Posterior vena cava (tissue), 2 donors: ENCODE data around the gene MLKL. TPM values are rescaled to one million over a fixed set of nuclear protein-coding genes. Genes with fewer than 3 reads are reported as not detected.
"Not testable (repeated sequence)": the region's sequence is repeated elsewhere in the genome, so short reads cannot be mapped to it uniquely, and the experiment has no call there.

Source experiments
- DNase-seq: peaks from one replicate; pipeline ENCODE4 v3.0.0-alpha.2; 2020; ENCODE audit warnings: low spot score
- intact Hi-C, 2 donors: fragments of 100-400 bp; cut with DNase I; formaldehyde crosslinking; loops; one replicate each; pipeline versions ENCODE4 v1.14.1 to v1.14.2; 2022 to 2023
- total RNA-seq, 2 donors: library from RNA; stranded (reverse); fragmentation: NEBNext Ultra II Directional; extraction: Animal tissue kit (Norgen Biotek cat#: 25700); gene quantifications; one replicate each; pipeline ENCODE4 v1.2.1, GENCODE V29; 2021
- donor health status: DM: yes; HTN: yes; CAD: no.
- donor health status: DM: yes; HTN: yes; CAD: no.

Gene MLKL
- total RNA-seq, 2 donors from 2014 or later = 13.7 to 14.4 TPM

DNA sequence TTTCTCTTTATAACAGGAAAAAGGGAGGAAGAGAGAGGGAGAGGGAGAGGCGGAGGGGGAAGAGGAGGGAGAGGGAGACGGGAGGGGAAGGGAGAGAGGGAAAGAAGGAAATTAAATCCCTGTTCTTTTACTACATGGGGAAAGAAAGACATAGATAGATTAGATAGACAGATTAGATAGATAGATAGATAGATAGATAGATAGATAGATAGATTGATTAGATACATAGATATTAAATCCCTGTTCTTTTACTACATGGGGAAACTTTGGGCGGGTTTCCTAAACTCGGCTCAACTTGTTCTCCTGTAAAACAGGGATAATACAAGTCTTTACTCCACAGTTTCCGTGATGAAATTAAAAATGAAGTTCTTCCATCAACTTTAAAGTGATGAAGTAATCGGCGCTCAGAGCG, 34.6 kb downstream of the MLKL start:
- DNase-seq = no peak
- intact Hi-C loops = no loop called here

DNA sequence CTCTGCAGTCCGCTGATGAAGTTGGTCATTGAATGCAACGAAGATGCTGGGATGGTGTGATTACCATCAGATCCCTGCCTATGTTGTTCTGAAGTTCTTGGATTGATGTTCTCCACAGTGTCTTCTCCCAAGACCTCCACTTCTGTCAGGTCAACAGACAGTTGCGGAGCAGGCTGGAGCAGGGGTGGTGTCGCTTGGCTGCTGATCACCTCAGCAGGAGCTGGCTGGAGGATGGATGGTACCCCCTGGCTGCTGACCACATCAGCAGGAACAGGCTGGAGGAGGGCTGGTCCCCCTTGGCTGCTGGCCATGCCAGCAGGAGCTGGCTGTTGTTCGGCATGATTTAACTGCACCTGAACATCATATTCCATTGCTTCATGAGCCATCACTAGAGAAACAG, 39.6 kb downstream of the MLKL start:
- intact Hi-C loops = no loop called here
- no peak for DNase-seq

DNA sequence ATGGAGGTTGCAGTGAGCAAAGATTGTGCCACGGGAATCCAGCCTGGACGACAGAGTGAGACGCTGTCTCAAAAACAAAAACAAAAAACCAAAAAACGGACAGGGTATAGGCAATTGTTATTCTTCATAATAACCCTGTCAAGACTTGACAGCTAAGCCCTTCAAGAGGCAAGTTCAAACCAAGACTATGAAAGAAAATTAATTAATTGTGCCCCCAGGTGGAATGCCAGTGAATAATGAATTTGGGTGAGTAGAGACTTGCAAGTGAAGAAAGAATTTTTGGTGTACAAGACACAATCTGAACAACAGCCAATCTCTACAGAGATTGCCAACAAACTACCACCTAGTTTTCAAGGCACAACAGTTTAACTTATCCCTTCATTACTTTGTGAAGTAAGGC, 40.3 kb downstream of the MLKL start:
- intact Hi-C loops = no loop called here
- no peak for DNase-seq

DNA sequence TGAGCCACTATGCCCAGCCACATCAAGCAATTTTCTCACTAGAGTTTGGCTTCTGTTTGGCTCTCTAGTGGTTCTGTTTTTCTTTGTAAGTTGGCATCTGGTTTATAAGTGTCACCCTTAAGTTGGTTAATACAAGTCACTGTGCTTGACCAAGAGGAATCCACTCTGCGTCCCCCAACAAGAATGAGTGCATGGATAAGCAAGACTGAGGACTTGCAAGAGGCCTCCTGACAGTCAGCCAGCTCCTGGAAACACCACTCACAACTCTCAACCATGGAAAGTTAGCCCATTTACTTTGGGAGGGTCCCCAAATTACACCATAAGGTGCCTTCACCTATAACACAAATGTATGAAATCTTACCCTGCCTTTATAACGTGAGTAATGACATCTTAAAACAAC, 41.6 kb downstream of the MLKL start:
- DNase-seq = no peak
- intact Hi-C loops = no loop called here

DNA sequence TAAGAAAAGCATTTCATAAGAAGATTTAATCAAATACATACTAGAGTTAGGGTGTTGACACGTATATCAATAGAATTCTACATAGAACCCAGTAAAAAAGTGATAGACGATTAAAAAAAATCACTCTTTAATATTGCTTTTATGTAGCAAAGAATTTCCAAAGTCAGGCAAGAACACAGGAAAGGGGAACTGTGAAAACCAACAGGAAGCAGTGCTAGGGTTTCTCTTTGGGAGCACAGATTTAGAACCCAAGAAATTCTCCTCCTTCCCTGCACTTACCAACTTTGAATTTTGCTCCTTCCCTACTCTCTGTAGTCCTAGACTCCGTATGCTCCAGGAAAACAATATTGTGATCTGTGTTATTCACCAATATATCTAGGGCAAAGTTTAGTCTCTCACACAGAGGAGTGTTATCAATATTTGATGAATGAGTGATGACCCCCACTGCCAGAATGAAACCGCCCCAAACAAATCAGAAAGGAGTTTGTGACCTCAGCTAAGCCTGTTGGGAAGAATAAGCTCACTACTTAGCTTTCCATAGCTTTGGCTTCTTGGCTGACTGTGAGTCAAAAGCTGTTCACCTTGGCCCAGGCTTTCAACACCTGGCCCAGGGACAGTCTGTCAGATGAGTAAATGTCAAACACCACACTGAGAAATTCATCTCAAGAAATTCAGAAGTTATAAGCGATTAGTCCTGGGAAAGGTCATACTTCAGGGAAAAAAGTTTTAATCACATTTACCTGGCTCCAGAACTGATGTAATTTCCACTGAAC, 42.6 kb downstream of the MLKL start:
- DNase-seq = no peak
- intact Hi-C loops = no loop called here

DNA sequence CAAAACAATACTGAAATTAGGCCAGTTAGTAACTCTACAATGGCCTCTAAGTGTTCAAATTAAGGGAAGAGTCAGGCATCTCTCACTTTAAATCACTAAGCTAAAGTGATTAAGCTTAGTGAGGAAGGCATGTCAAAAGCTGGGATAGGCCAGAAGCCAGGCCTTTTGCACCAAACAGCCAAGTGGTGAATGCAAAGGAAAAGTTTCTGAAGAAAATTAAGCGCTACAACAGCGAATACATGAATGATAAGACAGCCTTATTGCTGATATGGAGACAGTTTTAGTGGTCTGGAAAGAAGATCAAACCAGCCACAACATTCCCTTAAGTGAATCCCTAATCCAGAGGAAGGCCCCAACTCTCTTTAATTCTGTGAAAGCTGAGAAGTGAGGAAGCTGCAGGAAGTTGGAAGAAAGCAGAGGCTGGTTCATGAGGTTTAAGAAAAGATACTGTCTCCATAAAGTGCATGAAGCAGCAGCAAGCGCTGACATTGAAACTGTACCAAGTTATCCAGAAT, 46.1 kb downstream of the MLKL start:
- no peak for DNase-seq
- intact Hi-C loops = no loop called here

DNA sequence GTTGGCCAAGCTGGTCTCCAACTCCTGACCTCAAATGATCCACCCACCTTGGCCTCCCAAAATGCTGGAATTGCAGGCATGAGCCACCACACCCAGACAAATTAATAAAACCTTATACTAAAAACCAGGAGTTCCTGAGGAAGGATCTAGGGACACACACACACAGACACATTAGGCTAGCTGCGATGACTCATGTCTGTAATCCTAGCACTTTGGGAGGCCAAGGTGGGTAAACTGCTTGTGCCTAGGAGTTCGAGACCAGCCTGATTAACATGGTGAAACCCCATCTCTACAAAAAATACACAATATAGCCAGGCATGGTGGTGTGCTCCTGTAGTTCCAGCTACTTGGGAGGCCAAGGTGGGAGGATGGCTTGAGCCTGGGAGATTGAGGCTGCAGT, 47.8 kb downstream of the MLKL start:
- DNase-seq, intact Hi-C loops: not testable (repeated sequence)

DNA sequence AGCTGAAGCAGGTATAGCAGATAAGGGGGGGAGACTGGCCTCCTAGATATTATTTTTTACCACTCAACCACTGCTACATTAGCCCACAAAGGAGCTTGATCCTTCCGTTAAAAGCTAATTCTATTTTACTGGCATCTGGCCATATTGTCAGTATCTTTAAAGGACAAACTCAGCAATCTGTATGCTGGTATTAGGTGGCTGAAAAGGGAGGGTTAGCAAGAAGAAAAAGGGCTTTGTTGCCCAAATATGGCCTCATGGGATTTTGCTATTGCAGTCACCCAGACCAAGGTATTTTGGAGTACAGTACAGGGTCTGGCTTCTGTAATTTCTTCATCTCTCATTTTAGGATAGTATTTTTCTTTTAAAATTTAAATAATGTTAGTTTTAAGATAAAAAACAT, 48.4 kb downstream of the MLKL start:
- no peak for DNase-seq
- intact Hi-C loops = no loop called here

DNA sequence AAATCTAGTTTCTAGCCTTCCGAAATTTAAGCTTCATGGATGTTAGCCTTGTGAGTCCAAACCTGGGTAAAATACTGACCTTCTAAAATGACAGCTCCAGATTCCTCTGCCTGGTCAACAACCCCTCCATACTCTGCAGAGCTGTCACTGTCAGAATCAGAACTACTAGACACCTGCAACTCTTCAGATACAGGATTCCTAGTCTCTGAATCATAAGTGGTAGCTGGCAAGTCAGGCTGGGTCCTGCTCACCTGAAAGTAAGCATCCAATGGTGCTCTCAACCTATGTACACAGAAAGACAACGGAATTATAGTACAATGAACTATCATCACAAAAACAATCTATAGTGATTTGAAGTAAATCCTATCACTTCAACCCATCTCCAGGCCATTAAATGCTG, 48.8 kb downstream of the MLKL start:
- no peak for DNase-seq

DNA sequence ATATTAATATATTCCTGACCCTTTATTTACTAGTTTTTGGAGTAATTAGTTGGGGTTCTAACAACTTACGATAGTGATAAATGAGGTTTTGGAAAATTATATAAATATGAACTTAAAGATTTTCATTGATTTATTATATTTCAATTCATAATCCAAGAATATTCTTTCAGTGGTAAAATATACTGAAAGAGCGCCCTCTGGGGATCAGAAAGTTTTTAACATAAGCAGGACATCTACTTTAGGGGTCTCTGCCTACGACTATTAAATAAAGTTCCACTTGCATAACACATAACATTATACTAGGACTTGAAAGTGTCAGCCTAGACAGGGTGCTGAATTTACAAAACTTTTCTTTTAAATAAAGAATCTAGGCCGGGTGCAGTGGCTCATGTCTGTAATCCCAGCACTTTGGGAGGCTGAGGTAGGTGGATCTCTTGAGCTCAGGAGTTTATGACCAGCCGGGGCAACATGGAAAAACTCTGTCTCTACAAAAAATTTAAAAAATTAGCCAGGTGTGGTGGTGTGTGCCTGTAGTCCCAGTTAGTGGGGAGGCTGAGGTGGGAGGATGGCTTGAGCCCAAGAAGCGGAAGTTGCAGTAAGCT, 49.6 kb downstream of the MLKL start:
- intact Hi-C loops = no loop called here
- DNase-seq = no peak

More for the DNA sequence above, 48.8 kb downstream of the MLKL start:
- intact Hi-C loops = no loop called here

DNA sequence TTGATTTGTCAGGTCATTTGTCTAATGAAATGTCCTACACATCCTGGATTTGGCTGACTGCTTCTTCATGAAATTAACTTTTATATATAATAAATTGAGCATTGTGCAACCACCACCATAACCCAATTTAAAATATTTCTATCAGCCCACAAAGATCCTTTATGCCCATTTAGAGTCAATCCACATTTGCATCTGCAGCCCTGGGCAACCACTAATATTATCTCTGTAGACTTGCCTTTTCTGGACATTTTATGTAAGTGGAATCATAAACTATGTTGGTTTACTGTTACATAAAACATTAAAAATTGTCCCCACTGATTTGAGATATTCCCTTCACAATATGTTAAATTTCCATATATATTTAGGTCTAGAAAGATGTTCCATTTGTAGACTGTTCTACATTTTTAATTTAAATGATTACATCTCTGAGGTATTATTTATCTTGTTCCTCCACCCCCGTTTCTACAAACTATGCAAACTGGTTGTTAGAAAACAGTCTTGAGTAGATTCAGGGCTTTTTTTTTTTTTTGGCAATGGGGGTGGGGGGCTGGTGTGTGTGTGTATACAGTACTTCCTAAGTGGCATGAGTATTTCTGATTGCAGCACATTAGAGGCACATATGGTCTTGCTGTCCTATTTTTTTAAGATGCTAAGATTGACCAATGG, 50.7 kb downstream of the MLKL start:
- intact Hi-C loops = no loop called here
- no peak for DNase-seq

DNA sequence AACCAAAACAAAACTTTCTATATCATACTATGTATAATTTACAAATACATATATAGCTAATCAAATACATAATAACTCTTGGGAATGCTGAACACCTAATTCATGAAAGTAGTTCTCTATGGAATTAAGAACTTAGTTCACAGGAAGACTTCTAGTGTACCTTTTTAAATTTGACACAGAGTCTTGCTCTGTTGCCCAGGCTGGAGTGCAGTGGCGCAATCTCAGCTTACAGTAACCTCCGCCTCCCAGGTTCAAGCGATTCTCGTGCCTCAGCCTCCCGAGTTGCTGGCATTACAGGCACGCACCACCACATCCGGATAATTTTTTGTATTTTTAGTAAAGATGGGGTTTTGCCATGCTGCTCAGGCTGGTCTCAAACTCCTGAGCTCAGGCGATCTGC, 58.7 kb downstream of the MLKL start:
- intact Hi-C loops = no loop called here
- DNase-seq = no peak

DNA sequence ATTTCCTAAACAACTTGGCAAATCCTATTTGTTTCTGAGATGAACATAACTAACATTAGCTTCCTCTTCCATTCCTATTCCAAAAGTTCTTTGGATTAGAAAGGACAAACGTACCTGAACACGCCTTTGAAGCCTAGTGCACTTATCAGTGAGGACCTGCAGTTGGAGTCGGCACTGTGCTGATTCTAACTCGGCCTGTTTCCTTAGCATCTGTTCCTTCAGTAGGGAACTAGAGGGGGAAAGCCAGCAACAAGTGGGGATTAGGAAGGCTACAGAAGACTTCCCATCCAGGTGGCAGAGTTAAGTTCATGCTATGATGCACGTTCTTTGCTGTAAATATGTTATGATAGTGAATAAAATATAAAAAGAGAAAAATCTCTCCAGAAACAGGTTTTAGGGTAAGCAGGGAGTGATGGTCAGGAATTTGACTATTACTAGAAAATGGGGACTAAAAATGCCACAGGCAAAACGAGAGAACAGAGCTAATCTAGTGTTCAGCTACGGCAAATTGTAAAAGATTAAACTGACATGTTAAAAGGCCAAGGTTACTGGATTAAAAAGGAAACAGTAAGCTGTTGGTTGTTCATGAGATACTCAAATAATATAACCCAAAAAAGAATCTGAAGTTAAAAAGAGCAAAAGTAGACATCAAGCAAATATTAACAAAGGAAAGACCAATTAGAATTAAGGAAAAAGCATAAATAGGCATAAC, 62.8 kb downstream of the MLKL start:
- intact Hi-C loops = no loop called here
- no peak for DNase-seq

DNA sequence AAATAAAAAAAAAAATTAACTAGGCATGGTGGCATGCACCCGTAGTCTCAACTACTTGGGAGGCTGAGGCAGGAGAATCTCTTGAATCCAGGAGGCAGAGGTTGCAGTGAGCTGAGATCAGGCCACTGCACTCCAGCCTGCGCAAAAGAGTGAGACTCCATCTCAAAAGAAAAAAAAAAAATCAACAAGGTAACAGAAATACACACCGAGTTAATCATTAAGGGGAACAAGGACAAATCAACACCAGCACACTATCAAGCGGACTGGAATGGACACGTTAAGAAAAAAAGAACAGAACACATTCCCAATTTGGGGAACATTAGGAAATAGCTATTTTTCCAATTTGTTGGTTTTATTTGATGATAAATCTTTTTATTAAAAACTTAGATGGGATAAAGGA, 65.4 kb downstream of the MLKL start:
- no peak for DNase-seq

DNA sequence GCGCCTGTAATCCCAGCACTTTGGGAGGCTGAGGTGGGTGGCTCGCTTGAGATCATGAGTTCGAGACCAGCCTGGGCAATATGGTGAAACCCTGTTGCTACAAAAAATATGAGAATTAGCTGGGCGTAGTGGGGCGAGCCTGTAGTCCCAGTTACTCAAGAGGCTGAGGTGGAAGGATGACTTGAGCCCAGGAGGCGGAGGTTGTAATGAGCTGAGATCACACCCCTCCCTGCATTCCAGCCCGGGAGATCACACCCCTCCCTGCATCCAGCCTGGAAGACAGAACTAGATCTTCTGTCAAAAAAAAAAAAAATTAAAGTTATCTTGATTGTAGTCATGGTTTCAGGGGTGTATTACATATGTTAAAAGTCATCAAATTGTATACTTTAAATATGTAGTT, 67.0 kb downstream of the MLKL start:
- intact Hi-C loops = no loop called here

More for the DNA sequence above, 65.4 kb downstream of the MLKL start:
- intact Hi-C loops = no loop called here

DNA sequence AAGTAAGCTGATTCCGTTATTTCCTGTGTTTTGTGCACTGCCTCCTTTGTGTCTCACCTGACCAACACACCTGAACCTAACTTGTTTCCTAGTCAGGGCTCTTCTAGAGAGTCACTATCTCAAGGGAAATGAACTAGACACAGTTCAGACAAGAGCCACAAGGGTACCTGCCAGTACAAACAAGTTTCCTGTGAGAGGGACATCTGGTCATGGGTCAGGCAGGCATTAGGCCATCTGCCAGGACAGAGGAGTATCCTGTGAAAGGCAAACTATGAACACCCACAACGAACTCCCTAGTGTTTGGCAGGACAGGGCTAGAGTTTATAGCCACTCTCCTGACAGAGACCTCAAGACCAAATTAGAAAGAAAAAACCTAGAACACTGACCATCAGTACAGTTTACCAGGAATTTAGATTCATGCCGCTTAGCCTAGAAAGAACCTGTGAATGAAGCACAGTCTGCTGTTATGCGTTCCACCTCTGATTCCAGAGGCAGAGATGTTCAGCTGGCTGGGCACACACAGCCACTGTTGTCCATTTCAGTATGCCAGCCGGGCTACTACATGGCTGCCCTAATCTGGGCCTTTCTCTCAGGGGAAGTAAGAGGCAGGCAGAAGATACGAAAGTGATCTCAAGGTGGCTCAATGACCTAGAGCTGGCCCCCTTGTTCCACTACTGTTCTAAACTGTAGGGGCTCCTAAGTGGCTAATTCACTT, 73.0 kb downstream of the MLKL start:
- DNase-seq = no peak
- intact Hi-C loops = loop anchor here (2.0 to 10.0 kb wide), 2 partner anchors 51 to 163 kb away; no protein-coding TSS in a partner anchor

More for the DNA sequence above, 67.0 kb downstream of the MLKL start:
- no peak for DNase-seq

DNA sequence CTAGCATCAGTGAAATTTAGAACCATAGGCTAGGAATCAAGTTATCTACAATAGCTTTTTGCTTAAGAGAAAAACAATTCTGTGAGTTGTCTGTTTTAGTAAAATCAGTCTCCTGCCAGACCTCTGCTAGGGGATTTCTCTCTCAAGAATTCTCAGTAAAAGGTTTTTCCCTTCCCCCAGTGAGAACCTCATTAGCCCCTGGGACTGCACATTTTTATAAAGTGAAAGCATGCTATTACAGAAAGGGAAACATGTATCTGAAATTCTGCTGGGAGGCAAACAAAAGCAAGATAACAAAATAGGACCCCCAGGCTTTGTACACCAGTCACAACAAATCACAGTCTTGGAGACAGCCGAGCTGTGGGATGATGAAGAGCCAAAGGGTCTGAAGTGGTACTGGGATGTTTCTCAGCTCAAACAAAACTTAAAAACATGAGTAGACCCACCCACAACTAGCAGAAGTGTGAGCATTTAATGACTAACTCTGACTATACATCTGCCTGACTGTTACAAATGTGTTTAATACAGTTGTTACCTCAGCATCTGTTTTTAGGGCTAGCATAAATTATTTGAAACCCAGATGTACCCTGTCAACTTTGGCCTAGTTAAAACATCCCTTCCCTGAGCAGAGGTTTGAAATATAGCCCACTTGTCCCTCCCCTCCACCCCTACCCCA, 73.8 kb downstream of the MLKL start:
- intact Hi-C loops = loop anchor here (2.0 to 10.0 kb wide), 2 partner anchors 52 to 162 kb away; no protein-coding TSS in a partner anchor
- DNase-seq = no peak
